Endothelial cell of umbilical vein (primary cell): ENCODE measurements around the gene IL4R. TPM values are rescaled to one million over a fixed set of nuclear protein-coding genes. Genes with fewer than 3 reads are reported as not detected.

Experiments
- BruUV-seq: library from RNA; stranded (reverse); fragments of 400-500 nt; replicated peaks from 2 replicates; lab custom pipeline; 2021; lab: Mats Ljungman, UMichigan
- CTCF ChIA-PET: fragments of 300-600, 350-600 bp; sonication (Branson Sonifier 250); formaldehyde crosslinking; loops from one replicate; lab custom pipeline; 2021; ENCODE audit warnings: antibody characterized with exemption, inconsistent platforms; lab: Charles Lee
- POLR2A ChIA-PET: fragments of 300-600, 350-600 bp; sonication (Branson Sonifier 250); formaldehyde crosslinking; loops from one replicate; lab custom pipeline; 2021; ENCODE audit warnings: antibody characterized with exemption, inconsistent platforms; lab: Charles Lee
- DNase-seq: peaks from one replicate; pipeline ENCODE4 v3.0.0-alpha.2; 2011; ENCODE audit warnings: low read depth, low spot score
- FAIRE-seq: peaks from 2 replicates; lab custom pipeline; 2011; peaks lifted over from hg19 to GRCh38; lab: Jason Lieb, UNC
- H2AFZ ChIP-seq: 2 replicates; pipeline ENCODE4 v1.6.0; 2012; ENCODE audit warnings: low read depth, low read length, control low read depth, inconsistent platforms
- H3K27ac ChIP-seq: 2 replicates; pipeline ENCODE4 v1.5.1; 2011; ENCODE audit warnings: low read depth, mild to moderate bottlenecking, control low read depth, low read length, moderate library complexity; ENCODE audit not compliant: insufficient read depth
- H3K27me3 ChIP-seq, 2 experiments: 2 replicates each; pipeline versions ENCODE4 v1.6.0 to v1.6.1; 2011; ENCODE audit warnings: low read length in 2 of 2, mixed read lengths in 1 of 2; ENCODE audit not compliant: control insufficient read depth in 2 of 2, insufficient read depth in 2 of 2
- H3K36me3 ChIP-seq, 2 experiments: 2 replicates in 1 of 2; 3 replicates in 1 of 2; pipeline ENCODE4 v1.5.1; 2011; ENCODE audit warnings: low read length in 2 of 2, mild to moderate bottlenecking in 1 of 2, moderate library complexity in 1 of 2; ENCODE audit not compliant: control insufficient read depth in 2 of 2, insufficient read depth in 2 of 2; ENCODE audit errors: extremely low read depth in 1 of 2
- H3K4me1 ChIP-seq: 3 replicates; pipeline ENCODE4 v1.5.1; 2011; ENCODE audit warnings: mild to moderate bottlenecking, low read length; ENCODE audit not compliant: control insufficient read depth, insufficient read depth; ENCODE audit errors: extremely low read depth
- H3K4me2 ChIP-seq: 2 replicates; pipeline ENCODE4 v1.6.1; 2011; ENCODE audit warnings: low read length, control low read depth, mixed read lengths; ENCODE audit not compliant: insufficient read depth
- H3K4me3 ChIP-seq, 3 experiments: fragments of 200-600 bp in 1 of 3; sonication (generic), shearing (Covaris generic) in 1 of 3; replicated peaks in 1 of 3; 2 replicates each; pipeline ENCODE4 v1.5.1; 2011 to 2016; ENCODE audit warnings: control low read depth in 3 of 3, low read length in 3 of 3, mild to moderate bottlenecking in 2 of 3, inconsistent platforms in 1 of 3, low read depth in 1 of 3, moderate library complexity in 1 of 3; ENCODE audit not compliant: insufficient read depth in 1 of 3
- H3K79me2 ChIP-seq: 2 replicates; pipeline ENCODE4 v1.6.0; 2012; ENCODE audit warnings: low read length, inconsistent platforms; ENCODE audit not compliant: control insufficient read depth, insufficient read depth
- H3K9ac ChIP-seq: replicated peaks from 2 replicates; pipeline ENCODE3; 2011; ENCODE audit warnings: low read length, control low read depth; ENCODE audit not compliant: insufficient read depth; ENCODE audit errors: extremely low read depth
- H3K9me1 ChIP-seq: replicated peaks from 3 replicates; pipeline ENCODE4 v1.6.0; 2011; ENCODE audit warnings: mild to moderate bottlenecking, low read length; ENCODE audit not compliant: control insufficient read depth, insufficient read depth; ENCODE audit errors: extremely low read depth
- H3K9me3 ChIP-seq: replicated peaks from 2 replicates; pipeline ENCODE4 v1.5.1; 2012; ENCODE audit warnings: low read length, inconsistent platforms; ENCODE audit not compliant: control insufficient read depth, insufficient read depth
- H4K20me1 ChIP-seq: replicated peaks from 2 replicates; pipeline ENCODE3; 2011; ENCODE audit warnings: mild to moderate bottlenecking, low read length; ENCODE audit not compliant: control insufficient read depth, insufficient read depth; ENCODE audit errors: extremely low read depth
- EZH2 ChIP-seq: IDR thresholded peaks from 2 replicates; pipeline ENCODE4 v1.6.1; 2012; ENCODE audit warnings: borderline replicate concordance, low read depth, mild to moderate bottlenecking, moderate library complexity, low read length, inconsistent platforms; ENCODE audit not compliant: severe bottlenecking
- FOS ChIP-seq: IDR thresholded peaks from 2 replicates; pipeline ENCODE4 v1.6.1; 2011; ENCODE audit warnings: mild to moderate bottlenecking, low read length, moderate library complexity, borderline replicate concordance; ENCODE audit not compliant: insufficient read depth
- GATA2 ChIP-seq: IDR thresholded peaks from 2 replicates; pipeline ENCODE4 v1.7.0; 2011; ENCODE audit warnings: low read depth, mild to moderate bottlenecking, moderate library complexity, mixed read lengths, low read length; ENCODE audit not compliant: insufficient read length, insufficient read depth
- JUN ChIP-seq: IDR thresholded peaks from 2 replicates; pipeline ENCODE4 v1.6.1; 2011; ENCODE audit warnings: borderline replicate concordance, low read depth; ENCODE audit not compliant: insufficient read length, insufficient read depth
- MYC ChIP-seq: IDR thresholded peaks from one replicate; pipeline ENCODE4 v1.6.1; 2011; ENCODE audit warnings: mild to moderate bottlenecking, low read depth, low read length
- POLR2A ChIP-seq: IDR thresholded peaks from 2 replicates; pipeline ENCODE4 v1.6.1; 2012; ENCODE audit warnings: low read depth, mild to moderate bottlenecking, control low read depth, low read length
- POLR2AphosphoS5 ChIP-seq: IDR thresholded peaks from 2 replicates; pipeline ENCODE4 v1.6.1; 2012; ENCODE audit warnings: low read depth, mild to moderate bottlenecking, control low read depth, low read length, moderate library complexity; ENCODE audit not compliant: insufficient read depth
- dilution Hi-C: fragments of 300-500 bp; cut with MboI; formaldehyde crosslinking; loops from one replicate; pipeline ENCODE4 v1.15.0; 2019; ENCODE audit warnings: low sequenced_read_pairs; ENCODE audit not compliant: extremely low pct_ligation_motif_present
- intact Hi-C: fragments of 100-400 bp; cut with micrococcal nuclease; formaldehyde crosslinking; loops from one replicate; pipeline ENCODE4 v1.10.0; 2022
- polyA plus RNA-seq, 4 experiments: library from polyadenylated mRNA; depleted of rRNA in 3 of 4; stranded (reverse) in 3 of 4; unstranded in 1 of 4; fragments of >200 nt; gene quantifications; 2 replicates each; pipeline versions ENCODE4 v1.2.1 to v1.2.3, GENCODE V29; 2011 to 2012; ENCODE audit warnings: missing spikeins in 1 of 4
- total RNA-seq: library from RNA; stranded (reverse); gene quantifications from 2 replicates; pipeline ENCODE4 v1.2.3, GENCODE V29; 2021
- TF ChIP-seq, protein P1 (sequence below), 2 donors: IDR thresholded peaks; 1 replicate in 1 of 2; 2 replicates in 1 of 2; pipeline ENCODE4 v1.5.1; 2011; ENCODE audit warnings: low read length in 2 of 2, mild to moderate bottlenecking in 2 of 2, moderate library complexity in 2 of 2, control low read depth in 1 of 2, inconsistent platforms in 1 of 2, low read depth in 1 of 2; ENCODE audit not compliant: insufficient read depth in 1 of 2; ENCODE audit errors: extremely low read depth in 1 of 2
- TF ChIP-seq, protein P2 (sequence below): IDR thresholded peaks from 2 replicates; pipeline ENCODE4 v1.6.1; 2011; ENCODE audit not compliant: insufficient read depth, insufficient read length

IL4R gene
- total and polyA plus RNA-seq, 2 donors (not counting 3 experiments of a cell fraction or from before 2014, with no cell fraction given), result 138 to 139 TPM

DNA sequence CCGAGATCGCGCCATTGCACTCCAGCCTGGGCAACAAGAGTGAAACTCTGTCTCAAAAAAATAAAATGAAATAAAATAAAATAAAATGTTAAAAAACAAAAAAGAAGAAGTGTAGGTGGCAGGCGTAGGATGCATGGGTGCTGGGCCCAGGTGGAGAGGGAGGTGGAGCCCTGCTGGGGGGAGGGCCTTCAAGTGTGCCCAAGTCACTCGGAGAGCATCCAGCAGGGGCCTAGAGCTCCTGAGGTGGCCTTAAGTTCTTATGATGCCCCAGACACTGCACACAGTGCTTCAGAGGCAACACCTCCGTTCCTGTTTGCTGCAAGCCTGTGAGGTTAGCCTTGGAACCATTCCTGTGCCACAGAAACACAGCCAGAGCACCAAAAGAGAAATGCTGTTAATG, 23.2 kb downstream of the IL4R start:
- Histone ChIP-seq H3K27ac (no peak overlapping the region), H3K4me1 (peaks cover 28% of the 10 kb centered on the region), H4K20me1 (no peaks in the 10 kb centered on the region), H2AFZ (no peak overlapping the region), H3K9me1 (no peaks in the 10 kb centered on the region), H3K9ac (no peak overlapping the region), H3K9me3 (no peaks in the 10 kb centered on the region), H3K27me3 (no peaks in the 10 kb centered on the region), H3K4me2 (no peak overlapping the region), H3K79me2 (peaks cover 57% of the 10 kb centered on the region), H3K36me3 (peaks cover 23 to 37% of the 10 kb centered on the region in 2 experiments), H3K4me3 (no peak overlapping the region)
- no peak for DNase-seq
- intact Hi-C loops, result no loop called here
- CTCF ChIA-PET, result no interaction called here
- no peak for FAIRE-seq
- POLR2A ChIA-PET, result no interaction called here
- dilution Hi-C loops, result no loop called here
- TF ChIP-seq POLR2AphosphoS5, result no peak
- TF ChIP-seq EZH2, result no peak
- no peak for TF ChIP-seq POLR2A
- TF ChIP-seq FOS, result no peak
- TF ChIP-seq, protein P1, sequence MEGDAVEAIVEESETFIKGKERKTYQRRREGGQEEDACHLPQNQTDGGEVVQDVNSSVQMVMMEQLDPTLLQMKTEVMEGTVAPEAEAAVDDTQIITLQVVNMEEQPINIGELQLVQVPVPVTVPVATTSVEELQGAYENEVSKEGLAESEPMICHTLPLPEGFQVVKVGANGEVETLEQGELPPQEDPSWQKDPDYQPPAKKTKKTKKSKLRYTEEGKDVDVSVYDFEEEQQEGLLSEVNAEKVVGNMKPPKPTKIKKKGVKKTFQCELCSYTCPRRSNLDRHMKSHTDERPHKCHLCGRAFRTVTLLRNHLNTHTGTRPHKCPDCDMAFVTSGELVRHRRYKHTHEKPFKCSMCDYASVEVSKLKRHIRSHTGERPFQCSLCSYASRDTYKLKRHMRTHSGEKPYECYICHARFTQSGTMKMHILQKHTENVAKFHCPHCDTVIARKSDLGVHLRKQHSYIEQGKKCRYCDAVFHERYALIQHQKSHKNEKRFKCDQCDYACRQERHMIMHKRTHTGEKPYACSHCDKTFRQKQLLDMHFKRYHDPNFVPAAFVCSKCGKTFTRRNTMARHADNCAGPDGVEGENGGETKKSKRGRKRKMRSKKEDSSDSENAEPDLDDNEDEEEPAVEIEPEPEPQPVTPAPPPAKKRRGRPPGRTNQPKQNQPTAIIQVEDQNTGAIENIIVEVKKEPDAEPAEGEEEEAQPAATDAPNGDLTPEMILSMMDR (IDR thresholded peaks at IDR 0.05; ENCODE audit: extremely low read depth in 1 of 2, insufficient read depth in 1 of 2, low read depth in 1 of 2, low read length in 2 of 2), result no peak
- no peak for TF ChIP-seq JUN
- TF ChIP-seq, protein P2, sequence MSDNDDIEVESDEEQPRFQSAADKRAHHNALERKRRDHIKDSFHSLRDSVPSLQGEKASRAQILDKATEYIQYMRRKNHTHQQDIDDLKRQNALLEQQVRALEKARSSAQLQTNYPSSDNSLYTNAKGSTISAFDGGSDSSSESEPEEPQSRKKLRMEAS, result no peak
- no peak for TF ChIP-seq GATA2
- no peak for TF ChIP-seq MYC
- BruUV-seq, result no TSS peak
